ENCODE results near the gene NDUFA13. TPM values are rescaled to one million over a fixed set of nuclear protein-coding genes. Genes with fewer than 3 reads are reported as not detected.

The NDUFA13 gene
- total RNA-seq, 2 experiments from 2014 or later, result 306 to 312 TPM

DNA sequence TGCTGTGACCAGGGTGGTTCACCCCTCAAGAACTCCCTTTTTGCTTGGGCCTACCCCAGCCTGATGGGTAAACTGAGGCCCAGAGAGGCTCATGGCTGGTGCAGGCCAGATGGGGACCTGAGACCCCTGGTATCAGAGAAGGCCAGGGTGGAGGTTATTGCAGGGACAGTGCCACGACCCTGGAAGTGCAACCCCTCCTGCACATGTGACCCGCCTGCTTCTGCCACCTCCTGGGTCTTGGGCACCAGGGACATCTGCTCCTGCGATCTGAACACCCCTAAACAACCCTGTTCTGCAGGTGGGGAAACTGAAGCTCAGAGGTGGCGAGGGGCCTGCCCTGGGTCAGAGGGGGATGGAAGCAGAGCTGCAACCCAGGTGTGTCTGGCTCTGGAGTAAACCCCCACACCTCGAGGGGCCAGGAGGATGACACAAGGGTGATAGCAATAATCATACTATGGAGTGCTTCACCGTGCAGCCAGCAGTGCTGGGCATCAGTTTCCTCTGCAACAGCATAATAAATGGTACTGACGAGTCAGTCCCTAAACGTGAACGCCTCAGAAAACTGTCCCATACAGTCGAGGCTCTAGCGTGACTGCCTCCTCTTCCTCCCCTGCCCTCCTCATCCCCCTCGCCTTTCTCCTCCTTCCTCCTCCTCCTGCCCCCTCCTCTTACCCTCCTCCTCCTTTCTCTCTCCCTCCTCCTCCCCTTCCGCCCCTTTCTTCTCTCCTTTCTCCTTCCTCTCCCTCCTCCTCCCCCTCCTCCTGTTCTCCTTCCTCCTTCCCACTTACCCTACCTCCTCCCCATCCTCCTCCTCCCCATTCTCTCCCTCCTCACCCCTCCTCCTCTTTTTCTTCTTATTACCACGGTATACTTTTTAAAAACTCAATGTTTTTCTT lies 17.0 kb downstream of the NDUFA13 start:
- DNase-seq, result no peak
- no peaks in the 10 kb centered on the region for H3K9me3 Mint-ChIP-seq
- peaks cover 9% of the 10 kb centered on the region for H3K4me1 Mint-ChIP-seq
- peaks cover 3% of the 10 kb centered on the region for H3K36me3 Mint-ChIP-seq
- peaks cover 4% of the 10 kb centered on the region for H3K27me3 Mint-ChIP-seq
- no peak overlapping the region for H3K27ac Mint-ChIP-seq
- no peak overlapping the region for H3K4me3 Mint-ChIP-seq

GRCh38 chr19:19533841-19534240 lies 17.8 kb downstream of the NDUFA13 start:
- Mint-ChIP-seq H3K36me3 (peaks cover 3% of the 10 kb centered on the region), H3K4me1 (peaks cover 13% of the 10 kb centered on the region), H3K27me3 (peaks cover 8% of the 10 kb centered on the region), H3K9me3 (no peaks in the 10 kb centered on the region), H3K4me3 (no peak overlapping the region), H3K27ac (no peak overlapping the region)
- no peak for DNase-seq

- Mint-ChIP-seq H3K9me3 (no peaks in the 10 kb centered on the region), H3K4me1 (peaks cover 13% of the 10 kb centered on the region), H3K27me3 (peaks cover 11% of the 10 kb centered on the region), H3K27ac (no peak overlapping the region), H3K36me3 (peaks cover 3% of the 10 kb centered on the region), H3K4me3 (no peak overlapping the region)
- no peak for DNase-seq
Measured at GRCh38 chr19:19534556-19535265, 18.7 kb downstream of the NDUFA13 start.

GRCh38 chr19:19535311-19536191 lies 19.5 kb downstream of the NDUFA13 start:
- H3K27me3 Mint-ChIP-seq, result peaks cover 11% of the 10 kb centered on the region
- no peak overlapping the region for H3K4me3 Mint-ChIP-seq
- no peaks in the 10 kb centered on the region for H3K9me3 Mint-ChIP-seq
- no peak for DNase-seq
- H3K36me3 Mint-ChIP-seq, result peaks cover 3% of the 10 kb centered on the region
- H3K27ac Mint-ChIP-seq, result no peak overlapping the region
- peaks cover 12% of the 10 kb centered on the region for H3K4me1 Mint-ChIP-seq

DNA sequence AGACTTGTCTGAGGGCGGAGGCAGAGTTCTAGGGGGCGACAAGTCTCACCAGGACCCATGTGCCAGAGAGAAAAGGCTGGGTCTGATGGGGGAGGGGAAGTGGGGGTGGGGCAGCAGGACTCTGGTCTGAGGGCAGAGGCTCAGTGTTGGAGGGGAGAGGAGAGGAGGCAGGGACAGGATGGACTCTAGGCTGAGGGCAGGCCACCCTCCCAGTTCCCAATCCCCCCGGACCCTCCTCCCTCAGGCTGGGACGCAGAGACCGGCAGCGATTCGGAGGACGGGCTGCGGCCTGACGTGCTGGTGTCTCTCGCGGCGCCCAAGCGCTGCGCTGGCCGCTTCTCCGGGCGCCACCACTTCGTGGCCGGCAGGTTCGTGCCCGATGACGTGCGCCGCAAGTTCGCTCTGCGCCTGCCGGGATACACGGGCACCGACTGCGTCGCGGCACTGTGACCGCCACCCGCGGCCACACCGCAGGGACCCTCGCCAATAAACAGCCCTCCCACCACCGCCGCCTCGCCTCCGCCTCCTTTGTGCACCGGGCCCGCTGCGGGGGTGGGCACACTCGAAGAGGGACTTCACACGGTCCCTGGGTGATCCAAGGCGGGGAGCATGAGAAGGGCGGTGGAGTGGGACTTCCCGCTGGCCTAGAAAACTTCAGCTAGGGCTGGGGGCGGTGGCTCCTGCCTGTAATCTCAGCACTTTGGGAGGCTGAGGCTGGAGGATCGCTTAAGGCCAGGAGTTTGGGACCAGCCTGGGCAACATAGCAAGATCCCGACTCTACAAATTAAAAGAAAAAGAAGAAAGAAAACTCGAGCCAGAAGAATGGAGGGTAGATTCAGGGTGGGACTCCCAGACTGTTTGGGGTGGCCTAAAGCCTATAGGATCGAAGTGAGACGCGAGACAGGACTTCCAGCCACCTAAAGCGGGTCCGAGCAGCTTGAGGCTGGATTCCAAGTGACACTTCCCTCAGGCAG lies 21.3 kb downstream of the NDUFA13 start:
- DNase-seq, result no peak
- Mint-ChIP-seq H3K27me3 (peaks cover 15% of the 10 kb centered on the region), H3K36me3 (no peaks in the 10 kb centered on the region)

DNA sequence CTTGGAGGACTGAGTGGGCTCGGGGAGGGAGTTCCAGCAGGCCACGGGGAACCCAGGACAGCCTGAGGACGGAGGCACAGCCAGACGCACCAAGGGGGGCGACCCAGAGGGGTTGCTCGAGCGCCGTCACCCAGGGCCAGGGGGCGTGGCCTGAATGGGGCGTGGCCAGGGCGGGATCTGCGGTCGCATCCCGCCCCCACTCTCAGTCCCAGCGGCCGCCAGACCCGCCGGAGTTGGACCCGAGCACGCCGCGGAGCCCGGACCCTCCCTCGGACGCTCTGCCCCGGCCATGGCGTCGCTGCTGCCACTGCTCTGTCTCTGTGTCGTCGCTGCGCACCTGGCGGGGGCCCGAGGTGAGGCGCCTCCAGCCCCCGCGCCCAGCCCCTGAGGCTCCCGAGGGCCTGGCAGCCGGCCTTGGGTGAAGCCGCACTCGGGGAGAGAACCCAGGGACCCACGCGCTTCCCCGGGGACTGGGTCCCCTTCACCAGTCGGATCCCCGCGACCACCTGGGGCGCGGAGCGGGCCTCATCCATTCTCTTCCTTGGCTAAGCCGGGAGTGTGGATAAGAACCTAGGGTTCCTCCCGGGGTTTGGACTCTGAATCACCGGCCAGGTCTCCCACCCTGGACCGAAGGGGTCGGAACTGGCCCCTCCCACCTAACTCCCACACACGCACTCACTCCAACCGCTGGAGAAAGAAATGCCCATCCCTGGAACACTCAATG lies 22.2 kb downstream of the NDUFA13 start, which contains the start of gene CILP2:
CILP2 (plus strand) TSS at position 205 of the 724 bp plus-strand sequence; CDS start at position 290, 85 bp downstream.
- Mint-ChIP-seq H3K27me3 (peaks cover 15% of the 10 kb centered on the region), H3K4me3 (no peak within 1 kb of the TSS), H3K36me3 (no peaks in the 10 kb centered on the region), H3K27ac (peak within 1 kb of the TSS; percentile 29), H3K9me3 (no peaks in the 10 kb centered on the region), H3K4me1 (peaks cover 17% of the 10 kb centered on the region)
- peak; percentile 50 for DNase-seq

More for the DNA sequence above, 21.3 kb downstream of the NDUFA13 start:
- Mint-ChIP-seq H3K4me3 (no peak overlapping the region), H3K27ac (peak overlapping the region; percentile 29), H3K4me1 (peaks cover 17% of the 10 kb centered on the region), H3K9me3 (no peaks in the 10 kb centered on the region)

DNA sequence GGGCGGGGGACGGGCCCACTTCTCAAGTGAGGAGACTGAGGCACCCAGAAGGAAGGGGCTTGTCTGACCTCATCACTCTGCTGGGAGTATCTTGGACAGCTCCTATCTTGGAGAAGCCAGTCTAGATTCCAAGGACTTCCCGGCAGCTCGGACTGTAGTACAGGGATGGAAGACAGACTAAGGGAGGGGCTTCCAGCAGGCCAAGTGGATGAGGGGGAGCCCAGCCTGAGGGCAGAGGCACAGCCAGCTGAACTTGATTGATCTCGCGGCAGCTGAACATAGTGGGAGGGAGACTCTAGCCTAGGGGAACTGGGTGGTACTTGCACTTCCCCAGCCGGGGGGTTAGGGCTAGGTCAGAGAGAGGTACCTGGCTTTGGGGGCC lies 22.8 kb downstream of the NDUFA13 start:
- Mint-ChIP-seq H3K9me3 (no peaks in the 10 kb centered on the region), H3K27ac (no peak overlapping the region), H3K36me3 (no peaks in the 10 kb centered on the region), H3K4me3 (no peak overlapping the region), H3K27me3 (peaks cover 15% of the 10 kb centered on the region), H3K4me1 (peaks cover 17% of the 10 kb centered on the region)
- DNase-seq, result no peak

DNA sequence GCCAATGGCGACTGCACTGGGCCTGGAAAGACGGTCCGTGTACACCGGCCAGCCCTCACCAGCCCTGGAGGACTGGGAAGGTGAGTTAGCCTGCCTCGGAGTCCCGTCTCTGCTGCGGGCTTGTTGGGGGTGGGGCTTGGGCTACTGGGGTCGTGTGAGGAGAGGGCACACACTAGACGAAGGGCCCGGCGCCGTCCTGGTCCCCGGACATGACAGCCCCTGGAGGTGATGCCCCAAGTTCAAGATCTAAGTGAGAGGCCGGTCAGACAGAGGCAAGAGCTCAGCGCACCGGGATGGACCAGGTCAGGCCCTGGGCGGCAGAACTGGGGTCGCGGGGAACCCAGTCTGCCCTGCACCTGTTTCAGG lies 23.7 kb downstream of the NDUFA13 start:
- no peaks in the 10 kb centered on the region for H3K9me3 Mint-ChIP-seq
- H3K27me3 Mint-ChIP-seq, result peaks cover 15% of the 10 kb centered on the region
- peaks cover 15% of the 10 kb centered on the region for H3K4me1 Mint-ChIP-seq
- no peak overlapping the region for H3K4me3 Mint-ChIP-seq
- no peaks in the 10 kb centered on the region for H3K36me3 Mint-ChIP-seq
- no peak overlapping the region for H3K27ac Mint-ChIP-seq
- DNase-seq, result no peak

GRCh38 chr19:19540064-19540714 lies 24.2 kb downstream of the NDUFA13 start:
- Mint-ChIP-seq H3K27me3 (peaks cover 15% of the 10 kb centered on the region), H3K27ac (no peak overlapping the region), H3K4me3 (peak overlapping the region; percentile 67), H3K36me3 (no peaks in the 10 kb centered on the region), H3K4me1 (peaks cover 15% of the 10 kb centered on the region), H3K9me3 (no peaks in the 10 kb centered on the region)
- DNase-seq, result peak; percentile 77

GRCh38 chr19:19540715-19541515 lies 24.9 kb downstream of the NDUFA13 start:
- no peak overlapping the region for H3K27ac Mint-ChIP-seq
- no peaks in the 10 kb centered on the region for H3K9me3 Mint-ChIP-seq
- H3K27me3 Mint-ChIP-seq, result peaks cover 15% of the 10 kb centered on the region
- H3K36me3 Mint-ChIP-seq, result no peaks in the 10 kb centered on the region
- peaks cover 15% of the 10 kb centered on the region for H3K4me1 Mint-ChIP-seq
- H3K4me3 Mint-ChIP-seq, result peak overlapping the region; percentile 67
- peak; percentile 79 for DNase-seq

GRCh38 chr19:19541616-19542015 lies 25.6 kb downstream of the NDUFA13 start:
- no peaks in the 10 kb centered on the region for H3K9me3 Mint-ChIP-seq
- no peaks in the 10 kb centered on the region for H3K36me3 Mint-ChIP-seq
- peaks cover 15% of the 10 kb centered on the region for H3K4me1 Mint-ChIP-seq
- peak overlapping the region; percentile 37 for H3K4me3 Mint-ChIP-seq
- H3K27ac Mint-ChIP-seq, result no peak overlapping the region
- H3K27me3 Mint-ChIP-seq, result peaks cover 14% of the 10 kb centered on the region
- no peak for DNase-seq

- H3K4me3 Mint-ChIP-seq, result no peak overlapping the region
- no peak for DNase-seq
- no peaks in the 10 kb centered on the region for H3K9me3 Mint-ChIP-seq
- H3K36me3 Mint-ChIP-seq, result no peaks in the 10 kb centered on the region
- no peak overlapping the region for H3K27ac Mint-ChIP-seq
- peaks cover 15% of the 10 kb centered on the region for H3K4me1 Mint-ChIP-seq
- H3K27me3 Mint-ChIP-seq, result peaks cover 11% of the 10 kb centered on the region
Measured at GRCh38 chr19:19542507-19542906, 26.5 kb downstream of the NDUFA13 start.
